GM18498 (cell line): ENCODE measurements around the gene RPS21.

Experiments used
- ATAC-seq: cut with Tn5 transposase; IDR thresholded peaks from one replicate; pipeline ENCODE4 v1.9.1; 2021; ENCODE audit warnings: mild to moderate bottlenecking, moderate library complexity; ENCODE audit not compliant: unreplicated experiment

Gene RPS21

DNA sequence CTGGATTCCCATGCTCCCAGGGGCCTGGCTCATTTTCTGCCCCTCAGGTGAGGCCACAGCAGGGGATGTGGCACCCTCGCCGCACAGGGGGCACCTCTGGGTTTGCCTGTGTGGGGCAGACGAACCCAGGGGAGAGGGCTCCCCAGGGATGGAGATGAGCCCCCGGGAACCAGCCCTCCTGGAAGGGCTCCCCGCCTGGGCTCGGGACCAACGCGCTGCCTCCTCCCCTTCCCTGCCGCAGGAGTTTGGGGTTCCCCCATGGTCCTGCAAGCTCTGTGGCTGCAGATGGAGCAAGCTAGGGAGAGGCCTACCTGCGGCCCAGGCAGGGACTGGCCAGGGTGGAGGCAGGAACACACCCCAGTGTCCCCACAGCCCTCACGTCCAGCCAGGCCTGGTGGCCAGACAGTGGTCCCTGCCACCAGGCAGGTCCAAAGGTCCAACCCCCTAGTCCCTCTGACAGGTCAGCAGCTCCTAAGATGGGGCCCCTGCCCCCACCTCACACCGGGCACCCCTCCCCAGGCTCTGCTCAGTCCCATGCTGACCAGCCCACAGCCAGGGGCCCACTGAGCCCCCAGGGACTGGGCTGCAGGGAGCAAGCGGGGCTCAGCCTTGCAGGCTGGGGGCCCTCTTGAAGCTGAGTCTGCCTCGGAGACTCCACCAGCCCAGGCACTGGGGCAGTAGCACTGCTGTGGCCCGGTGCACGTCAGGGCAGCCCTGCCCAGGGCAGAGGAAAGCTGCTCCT lies 33.4 kb upstream of the RPS21 start:
- no peak for ATAC-seq

DNA sequence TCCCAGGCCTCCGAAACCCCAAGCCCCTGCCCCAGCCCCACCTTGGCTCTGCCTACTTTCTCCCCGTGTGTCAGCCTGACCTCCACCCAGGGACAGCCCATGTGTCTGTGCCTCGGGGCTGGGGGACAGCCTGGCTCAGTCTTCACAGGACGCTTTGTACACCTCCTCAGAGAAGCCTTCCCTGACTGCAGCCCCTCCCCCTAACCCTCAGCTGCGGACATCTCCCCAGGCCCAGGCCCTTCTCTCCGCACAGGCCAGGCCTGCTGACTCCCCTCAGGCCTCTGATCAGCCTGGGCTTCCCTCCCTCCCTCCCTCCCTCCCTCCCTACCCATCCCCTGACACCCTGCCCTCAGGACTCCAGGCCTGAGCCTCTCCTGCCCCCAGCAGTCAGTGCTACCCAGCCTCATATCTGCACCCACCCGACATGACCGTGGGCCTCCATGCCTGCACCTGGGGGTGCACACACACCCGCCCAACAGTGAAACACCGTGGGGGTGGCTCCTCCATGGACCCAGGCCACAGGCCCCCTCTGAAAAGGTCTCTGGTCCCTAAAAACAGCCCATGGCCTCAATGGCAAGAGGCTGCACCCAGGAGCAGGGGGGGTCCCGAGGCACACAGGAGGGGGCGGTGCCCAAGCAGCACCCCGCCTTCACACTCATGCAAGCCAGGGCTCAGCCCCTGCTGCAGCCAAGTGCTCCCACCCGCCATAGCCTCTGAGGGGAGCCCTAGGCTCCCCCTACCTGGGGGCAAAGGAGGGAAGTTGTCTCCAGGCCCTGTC lies 32.7 kb upstream of the RPS21 start:
- ATAC-seq = no peak

DNA sequence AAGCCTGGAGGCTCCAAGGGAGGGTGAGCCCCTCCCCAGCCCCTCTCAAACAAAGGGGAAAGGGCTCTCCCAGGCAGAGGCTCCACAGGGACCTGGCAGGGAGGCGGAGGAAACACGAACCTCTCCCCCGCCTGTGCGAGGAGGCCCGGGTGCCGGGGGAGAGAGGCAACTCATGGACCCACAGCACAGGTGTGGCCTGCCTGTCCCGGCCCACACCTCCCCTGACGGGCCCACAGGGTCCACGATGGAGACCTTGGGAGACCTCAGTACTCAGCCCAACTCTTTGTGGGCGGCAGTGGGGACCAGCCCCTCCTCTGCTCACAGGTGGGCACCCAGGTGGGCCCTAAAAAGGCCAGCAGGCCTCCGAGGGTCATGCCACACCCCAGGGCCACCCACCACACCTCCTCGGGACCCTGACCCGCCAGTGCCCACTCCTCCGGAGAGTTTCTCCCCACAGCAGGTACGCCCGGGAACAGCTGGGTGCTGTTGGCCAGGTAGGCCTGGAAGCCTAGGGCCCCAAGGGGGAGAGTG lies 32.0 kb upstream of the RPS21 start:
- ATAC-seq = no peak

- no peak for ATAC-seq
These were observed 31.4 kb upstream of the RPS21 start for GRCh38 chr20:62355516-62355877.

DNA sequence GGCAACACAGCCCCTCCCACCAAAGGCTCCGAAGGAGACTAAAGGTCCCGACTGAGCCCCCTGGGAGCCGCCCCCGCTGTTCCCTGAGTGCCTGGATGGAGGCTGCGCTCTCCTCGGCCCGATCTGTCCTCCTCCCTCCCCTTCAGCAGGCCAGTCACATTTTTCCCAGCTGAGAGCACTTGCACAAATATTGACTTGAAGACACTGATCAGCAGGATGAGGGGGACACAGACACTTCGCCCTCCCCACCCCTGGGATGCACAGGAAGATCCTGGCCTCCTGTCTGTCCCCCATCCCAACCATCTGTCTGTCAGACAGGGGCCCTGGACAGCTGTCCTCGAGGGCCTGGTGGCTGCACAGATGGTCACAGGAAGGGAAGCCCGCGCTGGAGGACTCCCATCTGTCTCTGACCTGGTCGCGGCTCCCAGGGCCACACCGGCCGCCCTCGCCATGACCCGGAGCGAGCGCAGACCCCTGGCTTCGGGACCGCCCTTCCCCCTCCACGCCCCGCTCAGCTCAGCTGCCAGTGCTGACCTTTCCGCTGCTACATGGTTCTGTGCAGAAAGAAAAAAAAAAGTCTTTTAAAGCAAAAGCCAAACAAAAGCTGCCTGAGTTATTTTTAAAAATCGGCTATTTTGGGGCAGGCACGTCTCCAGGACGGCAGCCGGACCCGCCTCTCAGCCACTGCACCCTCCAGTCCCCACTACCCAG lies 30.9 kb upstream of the RPS21 start:
- no peak for ATAC-seq

GRCh38 chr20:62356589-62357186 lies 30.2 kb upstream of the RPS21 start:
- ATAC-seq = no peak

DNA sequence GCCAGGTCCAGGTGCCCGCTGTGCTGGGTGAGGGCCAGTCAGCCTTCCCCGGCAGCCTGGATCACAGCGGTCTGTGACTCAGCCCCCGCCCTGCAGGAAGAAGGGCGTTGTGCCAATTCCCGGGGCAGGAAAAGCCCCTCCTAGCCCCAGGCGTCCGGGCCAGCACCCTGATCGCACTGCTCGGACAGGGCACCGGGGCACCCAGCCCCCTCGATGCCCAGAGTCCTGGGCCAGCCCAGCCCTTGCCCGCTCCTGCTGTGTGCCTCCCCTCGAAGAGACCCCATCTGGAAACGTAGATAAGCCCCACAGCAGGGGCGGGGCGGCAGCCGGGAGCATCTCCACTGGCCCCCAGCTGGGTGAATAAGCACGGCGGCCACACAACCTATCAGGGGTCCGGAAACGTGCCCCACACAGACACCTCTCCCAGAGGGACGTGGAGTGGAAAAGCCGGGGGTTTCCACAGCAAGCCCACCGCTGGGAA lies 29.7 kb upstream of the RPS21 start:
- ATAC-seq = no peak

GRCh38 chr20:62357681-62358080 lies 29.2 kb upstream of the RPS21 start:
- no peak for ATAC-seq

DNA sequence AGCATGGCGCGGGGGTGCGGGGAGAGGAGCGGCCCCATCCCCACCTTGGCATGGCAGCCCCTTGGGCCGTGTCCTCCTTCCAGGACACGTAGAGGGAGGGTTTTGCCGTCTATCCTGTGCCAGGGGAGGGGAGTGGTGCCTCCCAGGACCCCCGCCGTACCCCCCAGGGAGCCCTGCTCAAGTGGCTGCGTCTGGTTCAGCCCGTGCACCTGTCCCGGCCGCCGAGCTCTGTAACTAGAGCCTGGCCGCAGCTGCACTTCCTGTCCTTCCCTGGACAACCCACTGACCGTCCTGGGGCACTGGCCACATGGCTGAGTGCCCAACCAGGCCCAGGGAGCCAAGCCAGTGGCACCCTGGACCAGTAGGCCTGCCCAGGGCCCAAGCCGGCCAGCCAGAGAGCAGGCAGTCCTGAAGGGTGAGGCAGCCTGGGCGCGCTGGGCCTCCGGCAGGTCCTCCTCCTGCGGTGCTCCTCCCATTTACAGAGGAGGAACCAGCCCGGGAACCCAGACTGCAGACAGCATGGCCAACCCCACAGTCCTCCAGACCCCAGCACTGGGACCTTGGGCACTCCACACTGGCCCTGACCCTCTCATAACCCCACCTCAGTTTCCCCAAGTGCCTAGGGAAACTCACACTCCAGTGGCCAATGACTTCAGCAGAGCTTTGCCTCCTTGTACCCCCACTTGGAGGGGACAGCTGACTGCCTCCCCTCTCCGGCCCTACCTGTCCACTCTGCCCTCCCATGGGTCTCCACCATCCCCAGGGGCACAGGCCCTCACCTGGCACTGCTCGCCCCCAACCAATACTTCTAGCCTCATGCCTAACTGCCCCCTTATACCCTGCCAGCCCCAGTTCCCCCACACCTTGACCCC lies 28.5 kb upstream of the RPS21 start:
- ATAC-seq = no peak

- no peak for ATAC-seq
These were observed 27.8 kb upstream of the RPS21 start for GRCh38 chr20:62359043-62359490.

DNA sequence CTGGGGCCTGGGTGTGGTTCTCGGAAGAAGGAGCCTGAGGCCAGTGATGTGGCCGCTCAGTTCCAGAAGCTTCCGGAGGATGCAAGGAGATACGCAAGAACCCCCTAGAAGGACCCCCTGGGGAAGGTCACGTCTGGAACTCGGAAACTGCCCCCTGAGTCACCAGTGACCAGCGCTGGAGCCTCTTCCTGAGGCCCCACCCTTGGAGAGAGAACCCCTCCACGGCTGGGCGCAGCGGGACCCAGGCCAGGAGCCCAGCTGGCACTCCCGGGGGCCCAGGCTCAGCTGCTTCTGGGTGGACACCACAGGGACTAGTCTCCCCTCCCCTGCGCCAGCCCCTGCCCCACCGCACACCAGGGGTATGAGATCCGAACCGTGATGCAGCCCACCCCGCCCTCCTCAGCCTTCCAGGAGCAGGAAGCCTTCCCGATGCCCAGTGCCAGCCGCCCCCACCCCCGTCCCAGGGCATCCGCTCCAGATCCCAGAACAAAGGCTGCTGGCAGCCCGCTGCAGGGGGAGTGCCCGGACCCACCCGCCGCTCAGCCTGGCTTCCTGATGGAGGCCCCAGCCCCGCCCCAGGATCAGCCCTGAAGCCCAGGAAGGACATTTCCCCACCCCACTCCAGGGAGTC lies 27.3 kb upstream of the RPS21 start:
- ATAC-seq = no peak

- ATAC-seq = no peak
These were observed 25.8 kb upstream of the RPS21 start for GRCh38 chr20:62360854-62361798.

DNA sequence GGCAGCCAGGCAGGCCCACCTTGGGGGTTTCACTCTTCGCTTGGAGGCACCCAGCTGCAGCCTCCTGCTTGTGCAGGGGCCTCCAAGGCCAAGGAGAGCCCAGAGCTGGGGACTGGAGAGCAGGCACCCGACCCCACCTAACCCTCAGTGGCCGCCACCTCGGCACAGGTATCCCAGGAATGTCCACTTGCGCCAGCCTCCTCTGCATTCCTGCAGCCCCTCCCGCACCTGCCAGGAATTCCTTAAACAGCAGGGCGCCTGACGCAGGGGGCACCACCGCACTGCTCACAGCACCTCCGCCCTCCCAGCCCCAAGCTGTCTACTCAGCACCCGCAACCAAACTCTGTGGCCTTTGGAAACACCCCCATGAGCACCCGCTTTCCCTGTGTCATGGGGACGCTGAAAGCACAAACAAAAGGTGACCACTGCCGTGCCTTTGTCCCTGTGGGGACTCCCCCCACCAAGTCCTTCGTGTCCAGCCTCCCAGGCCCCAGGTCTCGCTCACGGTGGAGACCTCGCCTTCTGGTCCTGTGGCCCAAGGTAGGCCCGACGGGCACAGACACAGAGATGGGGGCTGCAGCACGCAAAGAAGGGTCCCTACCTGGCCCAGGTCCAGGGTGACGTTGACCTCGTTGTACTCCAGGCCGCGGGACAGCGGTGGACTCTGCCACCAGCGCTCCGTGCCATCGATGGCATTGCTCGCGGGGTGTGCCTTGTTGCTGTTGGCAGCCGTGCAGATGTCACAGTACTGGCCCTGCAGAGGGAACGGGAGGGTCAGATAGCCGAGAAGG lies 24.9 kb upstream of the RPS21 start:
- ATAC-seq = no peak

DNA sequence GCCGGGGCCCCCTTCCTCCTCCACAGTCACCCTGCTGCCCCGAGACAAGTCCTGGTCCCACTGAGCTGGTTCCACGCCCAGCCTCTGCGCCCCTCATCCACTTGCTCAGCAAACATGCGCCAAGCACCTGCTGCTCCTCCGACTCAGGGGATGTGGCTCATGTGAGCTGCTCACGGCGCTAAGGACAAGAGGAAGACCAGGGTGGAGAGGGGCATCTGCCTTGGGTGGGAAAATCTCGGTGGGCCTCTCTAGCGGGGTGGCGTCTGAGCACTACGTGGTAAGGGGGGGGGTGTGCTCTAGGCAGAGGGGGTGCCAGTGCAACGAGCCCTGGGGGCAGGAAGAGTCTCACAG lies 24.3 kb upstream of the RPS21 start:
- no peak for ATAC-seq

DNA sequence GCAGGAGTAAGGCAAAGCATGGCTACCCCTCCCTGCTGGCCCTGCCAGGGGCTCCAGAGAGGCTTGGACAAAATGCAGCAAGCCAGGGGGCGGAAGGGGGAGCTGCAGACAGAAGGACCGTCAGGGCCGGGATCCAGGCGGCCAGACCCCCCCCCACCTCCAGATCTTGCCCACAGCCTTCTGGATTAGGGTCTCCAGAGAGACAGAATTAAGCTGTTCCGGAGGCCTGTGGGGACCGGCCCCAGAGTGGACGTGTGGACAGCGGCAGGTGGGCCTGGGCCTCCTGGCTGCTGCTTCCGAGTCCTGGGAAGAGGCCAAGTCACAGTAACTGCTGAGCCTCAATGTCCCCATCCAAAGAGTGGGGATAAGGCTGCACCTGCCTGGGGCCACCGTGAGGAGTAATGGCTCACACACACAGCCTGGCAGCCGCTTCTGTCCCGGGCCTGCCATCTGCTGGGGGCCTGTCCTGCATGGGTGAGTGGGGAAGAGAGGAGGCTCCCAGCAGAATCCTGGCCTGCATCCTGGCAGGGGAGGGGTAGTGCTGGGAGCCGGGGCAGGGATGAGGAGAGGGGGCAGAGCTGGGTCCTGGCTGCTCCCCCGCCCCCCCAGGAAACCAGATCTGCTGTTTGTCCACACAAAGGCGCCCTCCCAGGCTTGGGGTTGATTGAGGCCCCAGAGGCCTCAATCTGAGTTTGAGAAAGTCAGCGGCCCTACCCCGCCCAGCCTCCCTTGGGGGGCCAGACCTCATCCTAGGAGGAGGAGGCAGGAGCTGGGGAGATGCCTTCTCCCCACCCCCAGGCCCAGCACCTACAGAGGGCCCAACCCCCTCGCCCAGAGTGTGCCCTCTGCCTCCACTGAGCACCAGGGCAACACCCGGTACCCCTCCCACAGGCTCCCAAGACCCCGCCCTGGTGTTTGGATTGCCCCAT lies 23.6 kb upstream of the RPS21 start:
- no peak for ATAC-seq

DNA sequence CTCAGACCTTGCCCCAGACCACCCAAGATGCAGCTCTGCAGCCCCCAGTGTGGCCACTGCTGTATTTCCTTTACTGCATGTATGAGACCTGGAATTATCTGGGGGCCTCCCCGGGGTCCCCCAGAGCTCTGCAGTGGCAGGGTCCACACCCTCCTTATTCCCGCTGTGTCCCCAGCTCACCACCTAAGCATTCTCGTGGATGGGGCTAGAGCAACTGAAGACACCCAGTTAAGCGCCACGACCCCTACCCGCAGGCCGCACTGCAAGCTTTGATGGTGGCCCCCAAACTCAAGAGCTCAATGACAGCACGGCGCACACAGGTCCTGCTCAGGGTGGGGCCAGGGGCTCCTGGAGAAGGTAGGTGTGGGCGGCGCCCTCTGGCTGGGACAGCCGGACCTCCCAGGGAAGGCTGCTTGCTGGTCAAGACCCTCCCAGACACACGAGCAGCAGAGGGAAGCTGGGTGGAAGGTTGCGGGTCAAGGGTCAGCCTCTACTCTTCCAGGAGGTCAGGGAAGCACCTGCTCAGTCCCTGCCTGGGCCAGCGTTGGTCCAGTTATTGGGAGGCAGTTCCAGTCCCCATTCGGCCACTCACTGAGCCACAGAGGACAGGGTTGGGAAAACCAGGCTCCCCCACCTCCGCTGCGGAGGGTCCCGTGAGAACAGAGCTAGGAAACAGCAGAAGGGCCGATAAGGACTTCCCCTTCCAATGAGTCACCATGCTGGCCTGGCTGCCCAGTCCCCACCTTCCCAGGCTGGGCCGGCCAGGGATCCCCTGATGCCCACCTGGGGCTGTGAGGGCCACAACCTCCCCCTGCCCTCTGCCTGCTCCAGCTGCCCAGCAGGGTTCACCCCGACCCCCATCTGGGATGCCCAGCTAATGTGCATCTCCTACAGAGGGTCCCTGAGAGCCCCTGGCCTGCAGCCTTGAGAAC lies 22.7 kb upstream of the RPS21 start:
- ATAC-seq = no peak
